ENCODE data around the gene EPB41L5.

DNA sequence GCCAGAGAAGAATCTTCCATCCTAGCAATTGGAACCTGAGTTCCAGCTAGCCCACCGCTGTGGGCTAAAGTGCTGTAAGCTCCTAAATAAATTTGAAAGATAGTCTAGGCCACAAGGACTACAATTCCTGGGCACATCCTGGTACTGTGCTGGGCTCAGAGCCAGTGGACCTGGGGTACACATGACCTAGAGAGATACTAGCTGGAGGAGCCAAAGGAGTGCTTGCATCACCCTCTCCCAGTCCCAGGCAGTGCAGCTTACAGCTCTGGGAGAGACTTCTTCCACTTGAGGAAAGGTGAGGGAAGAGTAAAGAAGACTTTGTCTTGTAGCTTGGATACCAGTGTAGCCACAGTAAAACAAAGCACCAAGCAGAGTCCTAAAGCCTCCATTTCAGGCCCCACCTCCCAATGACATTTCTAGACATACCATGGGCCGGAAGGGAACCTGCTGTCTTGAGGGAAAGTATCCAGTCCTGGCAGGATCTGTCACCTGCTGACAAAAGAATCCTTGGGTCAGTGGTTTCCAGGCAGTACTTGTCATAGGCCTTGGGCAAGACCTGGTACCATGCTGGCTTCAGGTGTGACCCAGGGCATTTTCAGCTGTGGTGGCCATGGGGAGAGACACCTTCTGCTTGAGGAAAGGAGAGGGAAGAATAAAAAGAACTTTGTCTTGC lies 120.8 kb downstream of the EPB41L5 start:
- TF ChIP-seq, protein P1, sequence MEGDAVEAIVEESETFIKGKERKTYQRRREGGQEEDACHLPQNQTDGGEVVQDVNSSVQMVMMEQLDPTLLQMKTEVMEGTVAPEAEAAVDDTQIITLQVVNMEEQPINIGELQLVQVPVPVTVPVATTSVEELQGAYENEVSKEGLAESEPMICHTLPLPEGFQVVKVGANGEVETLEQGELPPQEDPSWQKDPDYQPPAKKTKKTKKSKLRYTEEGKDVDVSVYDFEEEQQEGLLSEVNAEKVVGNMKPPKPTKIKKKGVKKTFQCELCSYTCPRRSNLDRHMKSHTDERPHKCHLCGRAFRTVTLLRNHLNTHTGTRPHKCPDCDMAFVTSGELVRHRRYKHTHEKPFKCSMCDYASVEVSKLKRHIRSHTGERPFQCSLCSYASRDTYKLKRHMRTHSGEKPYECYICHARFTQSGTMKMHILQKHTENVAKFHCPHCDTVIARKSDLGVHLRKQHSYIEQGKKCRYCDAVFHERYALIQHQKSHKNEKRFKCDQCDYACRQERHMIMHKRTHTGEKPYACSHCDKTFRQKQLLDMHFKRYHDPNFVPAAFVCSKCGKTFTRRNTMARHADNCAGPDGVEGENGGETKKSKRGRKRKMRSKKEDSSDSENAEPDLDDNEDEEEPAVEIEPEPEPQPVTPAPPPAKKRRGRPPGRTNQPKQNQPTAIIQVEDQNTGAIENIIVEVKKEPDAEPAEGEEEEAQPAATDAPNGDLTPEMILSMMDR (IDR thresholded peaks at IDR 0.05; ENCODE audit: low read length), result no peak
- no peak for TF ChIP-seq EZH2 (IDR thresholded peaks at IDR 0.05; ENCODE audit: borderline replicate concordance, low read length)
